Measurements from ENCODE around the gene CMTM8.

CMTM8 gene

GRCh38 chr3:32316319-32316718 is 77.8 kb downstream of the CMTM8 start:
- no peak overlapping the region for H3K27ac ChIP-seq
- TF ChIP-seq, protein P1, sequence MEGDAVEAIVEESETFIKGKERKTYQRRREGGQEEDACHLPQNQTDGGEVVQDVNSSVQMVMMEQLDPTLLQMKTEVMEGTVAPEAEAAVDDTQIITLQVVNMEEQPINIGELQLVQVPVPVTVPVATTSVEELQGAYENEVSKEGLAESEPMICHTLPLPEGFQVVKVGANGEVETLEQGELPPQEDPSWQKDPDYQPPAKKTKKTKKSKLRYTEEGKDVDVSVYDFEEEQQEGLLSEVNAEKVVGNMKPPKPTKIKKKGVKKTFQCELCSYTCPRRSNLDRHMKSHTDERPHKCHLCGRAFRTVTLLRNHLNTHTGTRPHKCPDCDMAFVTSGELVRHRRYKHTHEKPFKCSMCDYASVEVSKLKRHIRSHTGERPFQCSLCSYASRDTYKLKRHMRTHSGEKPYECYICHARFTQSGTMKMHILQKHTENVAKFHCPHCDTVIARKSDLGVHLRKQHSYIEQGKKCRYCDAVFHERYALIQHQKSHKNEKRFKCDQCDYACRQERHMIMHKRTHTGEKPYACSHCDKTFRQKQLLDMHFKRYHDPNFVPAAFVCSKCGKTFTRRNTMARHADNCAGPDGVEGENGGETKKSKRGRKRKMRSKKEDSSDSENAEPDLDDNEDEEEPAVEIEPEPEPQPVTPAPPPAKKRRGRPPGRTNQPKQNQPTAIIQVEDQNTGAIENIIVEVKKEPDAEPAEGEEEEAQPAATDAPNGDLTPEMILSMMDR (conservative IDR thresholded peaks at IDR 0.05) = no peak

DNA sequence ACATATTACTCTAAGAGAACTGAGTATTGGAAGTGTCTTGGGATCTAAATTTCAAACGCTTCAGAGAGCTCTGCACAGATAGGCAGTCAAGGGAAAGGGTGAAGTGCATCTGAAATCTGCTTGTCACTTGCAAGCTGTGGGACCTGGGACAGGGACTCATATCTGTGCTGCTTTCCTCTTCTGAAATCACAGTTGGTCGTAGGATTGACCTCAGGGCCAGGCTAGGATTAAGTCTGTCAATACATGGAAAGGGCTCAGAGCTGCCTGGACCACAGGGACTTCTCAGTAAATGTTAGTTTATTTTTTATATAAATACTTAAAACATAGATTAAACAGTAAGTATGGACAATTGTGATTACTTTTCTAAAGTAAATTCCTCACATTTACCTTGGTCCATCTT is 78.5 kb downstream of the CMTM8 start:
- TF ChIP-seq, protein P1 (conservative IDR thresholded peaks at IDR 0.05) = no peak
- H3K27ac ChIP-seq = no peak overlapping the region

GRCh38 chr3:32319607-32320006 is 81.1 kb downstream of the CMTM8 start:
- H3K27ac ChIP-seq = no peak overlapping the region

DNA sequence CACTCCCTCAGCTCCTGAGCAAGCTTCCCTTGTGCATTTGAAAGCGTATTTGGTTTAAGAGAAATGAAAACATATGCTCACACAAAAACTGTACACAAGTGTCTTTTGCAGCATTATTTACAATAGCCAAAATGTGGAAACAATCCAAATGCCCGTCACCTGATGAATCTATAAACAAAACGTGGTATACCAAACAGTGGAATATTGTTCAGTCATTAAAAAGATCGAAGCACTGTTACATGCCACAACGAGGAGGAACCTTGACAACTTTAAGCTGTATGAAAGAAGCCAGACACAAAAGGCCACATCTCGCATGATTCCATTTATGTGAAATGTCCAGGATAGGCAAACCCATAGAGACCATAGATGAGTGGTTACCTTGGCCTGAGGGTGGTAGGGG is 81.6 kb downstream of the CMTM8 start:
- TF ChIP-seq, protein P1 (conservative IDR thresholded peaks at IDR 0.05) = no peak
- no peak overlapping the region for H3K27ac ChIP-seq

More at GRCh38 chr3:32319607-32320006, 81.1 kb downstream of the CMTM8 start:
- TF ChIP-seq, protein P1 (conservative IDR thresholded peaks at IDR 0.05) = no peak

GRCh38 chr3:32321095-32321790 is 82.8 kb downstream of the CMTM8 start:
- H3K27ac ChIP-seq = no peak overlapping the region
- TF ChIP-seq, protein P1 (conservative IDR thresholded peaks at IDR 0.05) = no peak

- TF ChIP-seq, protein P1 (conservative IDR thresholded peaks at IDR 0.05) = no peak
- H3K27ac ChIP-seq = no peak overlapping the region
Measured at GRCh38 chr3:32322311-32322710, 83.8 kb downstream of the CMTM8 start.

DNA sequence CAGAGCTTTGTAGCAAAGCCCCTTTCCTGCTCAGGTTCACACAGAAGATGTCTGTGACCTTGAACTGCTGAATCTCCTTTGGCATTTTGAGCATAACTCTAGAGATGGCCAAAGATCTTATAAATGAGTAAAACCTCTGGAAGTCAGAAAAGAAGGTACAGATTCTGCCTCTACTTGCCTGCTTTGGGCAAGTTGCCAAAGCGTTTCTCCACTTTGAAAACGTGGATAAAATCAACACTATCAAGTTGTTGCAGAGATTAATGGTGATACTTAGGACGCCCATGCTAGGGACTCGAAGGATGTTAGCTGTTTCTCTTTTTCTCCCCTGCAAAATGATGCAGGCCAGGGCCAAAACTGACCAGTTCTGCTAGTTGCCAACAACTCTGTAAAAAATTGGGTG is 85.1 kb downstream of the CMTM8 start:
- TF ChIP-seq, protein P1 (conservative IDR thresholded peaks at IDR 0.05) = no peak
- no peak overlapping the region for H3K27ac ChIP-seq

Data from VCaP (cell line).